Endodermal cell (in vitro differentiated cells): ENCODE results near the gene UBXN11. TPM values are rescaled to one million over a fixed set of nuclear protein-coding genes. Genes with fewer than 3 reads are reported as not detected.

Experiments used
- DNase-seq: peaks from one replicate; pipeline ENCODE4 v3.0.0-alpha.2; 2017
- H3K27ac ChIP-seq: 2 replicates; pipeline ENCODE4 v1.5.1; 2013; ENCODE audit warnings: mild to moderate bottlenecking, low read depth, low read length, moderate library complexity
- H3K27me3 ChIP-seq: 2 replicates; pipeline ENCODE4 v1.6.1; 2013; ENCODE audit warnings: mild to moderate bottlenecking, low read length, moderate library complexity; ENCODE audit not compliant: insufficient read depth, control insufficient read depth, poor library complexity, severe bottlenecking
- H3K36me3 ChIP-seq: 2 replicates; pipeline ENCODE4 v1.7.0; 2013; ENCODE audit warnings: mild to moderate bottlenecking, low read length, moderate library complexity; ENCODE audit not compliant: control insufficient read depth, insufficient read depth
- H3K4me1 ChIP-seq: one replicate; pipeline ENCODE4 v1.7.0; 2013; ENCODE audit warnings: low read length; ENCODE audit not compliant: control insufficient read depth, insufficient read depth
- H3K4me3 ChIP-seq: 2 replicates; pipeline ENCODE4 v1.5.1; 2013; ENCODE audit warnings: mild to moderate bottlenecking, low read length, moderate library complexity
- H3K9ac ChIP-seq: 2 replicates; pipeline ENCODE4 v1.6.1; 2013; ENCODE audit warnings: mild to moderate bottlenecking, low read length, moderate library complexity; ENCODE audit not compliant: poor library complexity, severe bottlenecking; ENCODE audit errors: extremely low read depth
- H3K9me3 ChIP-seq: 2 replicates; pipeline ENCODE4 v1.6.1; 2013; ENCODE audit warnings: mild to moderate bottlenecking, low read length, moderate library complexity; ENCODE audit not compliant: control insufficient read depth
- H3K27ac Mint-ChIP-seq: 2 replicates; pipeline ENCODE4 v1.8.0; 2020; ENCODE audit warnings: mixed read lengths
- H3K27me3 Mint-ChIP-seq: 2 replicates; pipeline ENCODE4 v1.8.0; 2021; ENCODE audit warnings: mild to moderate bottlenecking, mixed read lengths; ENCODE audit not compliant: insufficient read depth
- H3K36me3 Mint-ChIP-seq: 2 replicates; pipeline ENCODE4 v1.8.0; 2020; ENCODE audit warnings: low read depth, mixed read lengths
- H3K4me1 Mint-ChIP-seq: 2 replicates; pipeline ENCODE4 v1.8.0; 2020; ENCODE audit warnings: mixed read lengths
- H3K4me3 Mint-ChIP-seq: 2 replicates; pipeline ENCODE4 v1.8.0; 2020; ENCODE audit warnings: mild to moderate bottlenecking, moderate library complexity, mixed read lengths
- H3K9me3 Mint-ChIP-seq: 2 replicates; pipeline ENCODE4 v1.8.0; 2020; ENCODE audit warnings: mild to moderate bottlenecking, mixed read lengths
- CTCF ChIP-seq: fragments of 200-600 bp; sonication (generic); conservative IDR thresholded peaks from 2 replicates; pipeline ENCODE4 v1.5.0; 2021; ENCODE audit warnings: antibody characterized with exemption, mild to moderate bottlenecking
- WGBS, 2 experiments: methylation state at CpG; one replicate each; pipeline versions ENCODE4 v1.1.5 to v1.1.7; 2013; ENCODE audit warnings: missing lambda C conversion rate in 2 of 2, mixed read lengths in 1 of 2; ENCODE audit not compliant: insufficient coverage in 1 of 2, insufficient read length in 1 of 2; 5-methylcytosine and 5-hydroxymethylcytosine counted together
- total RNA-seq, 2 donors: library from RNA; stranded (reverse); fragmentation: NEBNext Ultra II Directional in 1 of 2; extraction: Animal tissue kit (Norgen Biotek cat#: 25700) in 1 of 2; gene quantifications; 2 replicates in 1 of 2; 3 replicates in 1 of 2; pipeline ENCODE4 v1.2.1, GENCODE V29; 2021

UBXN11 gene
- total RNA-seq, 2 donors from 2014 or later: 24.3 to 30.3 TPM

GRCh38 chr1:26281091-26281958, 25.1 kb downstream of the UBXN11 start:
- Mint-ChIP-seq H3K36me3 (peaks cover 24% of the 10 kb centered on the region), H3K27me3 (no peaks in the 10 kb centered on the region), H3K9me3 (no peaks in the 10 kb centered on the region), H3K4me1 (peaks cover 31% of the 10 kb centered on the region), H3K27ac (peak overlapping the region; percentile 87), H3K4me3 (peak overlapping the region; percentile 76)
- no peaks in the 10 kb centered on the region for H3K27me3 ChIP-seq
- TF ChIP-seq CTCF: no peak
- H3K36me3 ChIP-seq: peaks cover 28% of the 10 kb centered on the region
- peak overlapping the region; percentile 86 for H3K27ac ChIP-seq
- 80 to 97% methylated on average over 5 of the region's 5 CpGs for WGBS, 2 experiments
- no peak for DNase-seq
- no peaks in the 10 kb centered on the region for H3K9me3 ChIP-seq
- peaks cover 14% of the 10 kb centered on the region for H3K4me1 ChIP-seq
- H3K4me3 ChIP-seq: peak overlapping the region; percentile 86
- H3K9ac ChIP-seq: no peak overlapping the region

GRCh38 chr1:26280333-26281042, 25.9 kb downstream of the UBXN11 start:
- Histone ChIP-seq H3K4me3 (peak overlapping the region; percentile 86), H3K27ac (peak overlapping the region; percentile 73), H3K9ac (peak overlapping the region; percentile 56), H3K36me3 (peaks cover 33% of the 10 kb centered on the region), H3K4me1 (peaks cover 14% of the 10 kb centered on the region), H3K27me3 (no peaks in the 10 kb centered on the region), H3K9me3 (no peaks in the 10 kb centered on the region)
- Mint-ChIP-seq H3K36me3 (peaks cover 31% of the 10 kb centered on the region), H3K4me3 (peak overlapping the region; percentile 76), H3K9me3 (no peaks in the 10 kb centered on the region), H3K27ac (peak overlapping the region; percentile 85), H3K4me1 (peaks cover 35% of the 10 kb centered on the region), H3K27me3 (no peaks in the 10 kb centered on the region)
- DNase-seq: peak; percentile 61
- TF ChIP-seq CTCF: no peak
- 0 to 35% methylated on average over 5 to 20 of the region's 20 CpGs for WGBS, 2 experiments

GRCh38 chr1:26279456-26280332, 26.7 kb downstream of the UBXN11 start, which contains the start of gene SH3BGRL3:
SH3BGRL3 (plus strand) TSS chr1:26280086; CDS start chr1:26280156, 70 bp downstream.
- Histone ChIP-seq H3K4me3 (peak within 1 kb of the TSS; percentile 86), H3K27me3 (no peaks in the 10 kb centered on the region), H3K9ac (peak within 1 kb of the TSS; percentile 56), H3K9me3 (no peaks in the 10 kb centered on the region), H3K27ac (peak within 1 kb of the TSS; percentile 73), H3K36me3 (peaks cover 37% of the 10 kb centered on the region), H3K4me1 (peaks cover 14% of the 10 kb centered on the region)
- no peaks in the 10 kb centered on the region for H3K27me3 Mint-ChIP-seq
- peaks cover 37% of the 10 kb centered on the region for H3K36me3 Mint-ChIP-seq
- H3K9me3 Mint-ChIP-seq: no peaks in the 10 kb centered on the region
- DNase-seq: peak; percentile 93
- peaks cover 31% of the 10 kb centered on the region for H3K4me1 Mint-ChIP-seq
- peak within 1 kb of the TSS; percentile 97 for H3K27ac Mint-ChIP-seq
- WGBS, 2 experiments: 0 to 3% methylated on average over 18 to 66 of the region's 66 CpGs
- TF ChIP-seq CTCF: peak; percentile 67
- peak within 1 kb of the TSS; percentile 76 for H3K4me3 Mint-ChIP-seq
